Measurements from ENCODE around the gene LRRC8C.
"Not testable (repeated sequence)": the region's sequence is repeated elsewhere in the genome, so short reads cannot be mapped to it uniquely, and the experiment has no call there.

Gene LRRC8C

DNA sequence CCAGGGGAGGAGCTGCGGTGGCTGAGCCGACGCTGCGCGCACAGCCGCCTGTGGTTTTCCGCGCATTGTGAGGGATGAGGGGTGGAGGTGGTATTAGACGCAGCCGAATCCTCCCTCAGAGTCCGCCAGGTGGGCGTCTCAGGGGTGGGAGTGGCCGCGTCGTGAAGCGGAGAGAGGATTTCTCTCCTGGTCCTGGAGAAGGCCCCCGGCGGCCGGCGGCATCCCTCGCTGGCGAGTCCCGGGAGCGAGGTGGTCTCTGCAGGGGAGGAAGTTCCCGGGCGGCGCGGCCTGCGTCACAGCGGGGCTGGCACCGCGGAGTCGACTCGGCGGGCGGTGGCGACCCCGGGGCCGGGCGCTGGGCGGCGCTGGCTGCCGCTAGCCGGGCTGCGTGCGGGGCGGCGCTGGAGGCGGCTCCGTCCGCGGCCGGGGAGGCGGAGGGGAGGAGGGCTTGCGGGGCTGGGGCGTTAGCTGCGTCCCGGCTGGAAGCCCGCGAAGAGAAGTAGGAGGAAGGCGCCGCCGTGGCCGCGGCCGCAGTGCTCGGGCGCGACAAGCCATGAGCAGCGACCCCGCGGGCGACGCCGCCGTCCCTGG is at the start of gene LRRC8C:
LRRC8C (plus strand) TSS at position 464 of the 591 bp plus-strand sequence. CDS start 53,354 bp downstream, outside the sequence.
- peak; percentile 85 for DNase-seq (ENCODE audit: low read depth)

DNA sequence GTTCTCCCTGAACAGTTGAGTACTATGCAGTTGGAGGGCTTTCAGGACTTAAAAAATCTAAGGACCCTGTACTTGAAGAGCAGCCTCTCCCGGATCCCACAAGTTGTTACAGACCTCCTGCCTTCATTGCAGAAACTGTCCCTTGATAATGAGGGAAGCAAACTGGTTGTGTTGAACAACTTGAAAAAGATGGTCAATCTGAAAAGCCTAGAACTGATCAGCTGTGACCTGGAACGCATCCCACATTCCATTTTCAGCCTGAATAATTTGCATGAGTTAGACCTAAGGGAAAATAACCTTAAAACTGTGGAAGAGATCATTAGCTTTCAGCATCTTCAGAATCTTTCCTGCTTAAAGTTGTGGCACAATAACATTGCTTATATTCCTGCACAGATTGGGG is 48.7 kb upstream of the LRRC8C start:
- no peak for DNase-seq (ENCODE audit: low read depth)

- no peak for DNase-seq (ENCODE audit: low read depth)
Observed at GRCh38 chr1:89584781-89585180, 48.1 kb upstream of the LRRC8C start.

- no peak for DNase-seq (ENCODE audit: low read depth)
Observed at GRCh38 chr1:89587729-89588161, 45.2 kb upstream of the LRRC8C start.

- DNase-seq (ENCODE audit: low read depth) = no peak
Observed at GRCh38 chr1:89588480-89588879, 44.4 kb upstream of the LRRC8C start.

DNA sequence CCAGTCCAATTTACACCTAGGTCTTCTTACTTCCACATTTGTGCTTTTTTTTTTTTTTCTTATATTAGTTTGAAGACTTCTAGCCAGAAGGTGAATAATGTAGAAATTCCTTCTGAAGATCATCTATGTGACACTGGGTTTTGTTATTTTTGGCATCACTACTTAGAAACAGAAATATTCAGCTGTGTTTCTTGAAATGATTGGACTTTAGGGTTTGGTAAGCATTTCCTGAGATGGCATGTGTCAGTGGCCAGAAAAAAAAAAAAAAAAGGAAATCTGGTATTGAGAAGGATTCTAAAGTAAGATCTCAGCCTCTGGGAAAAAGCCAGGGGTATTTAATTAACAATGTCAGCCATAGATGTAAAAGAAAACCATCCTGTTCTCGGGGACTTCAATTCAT is 43.4 kb upstream of the LRRC8C start:
- no peak for DNase-seq (ENCODE audit: low read depth)

- DNase-seq (ENCODE audit: low read depth) = no peak
Observed at GRCh38 chr1:89590341-89591080, 42.4 kb upstream of the LRRC8C start.

GRCh38 chr1:89592861-89593302 is 40.0 kb upstream of the LRRC8C start:
- DNase-seq (ENCODE audit: low read depth) = not testable (repeated sequence)

DNA sequence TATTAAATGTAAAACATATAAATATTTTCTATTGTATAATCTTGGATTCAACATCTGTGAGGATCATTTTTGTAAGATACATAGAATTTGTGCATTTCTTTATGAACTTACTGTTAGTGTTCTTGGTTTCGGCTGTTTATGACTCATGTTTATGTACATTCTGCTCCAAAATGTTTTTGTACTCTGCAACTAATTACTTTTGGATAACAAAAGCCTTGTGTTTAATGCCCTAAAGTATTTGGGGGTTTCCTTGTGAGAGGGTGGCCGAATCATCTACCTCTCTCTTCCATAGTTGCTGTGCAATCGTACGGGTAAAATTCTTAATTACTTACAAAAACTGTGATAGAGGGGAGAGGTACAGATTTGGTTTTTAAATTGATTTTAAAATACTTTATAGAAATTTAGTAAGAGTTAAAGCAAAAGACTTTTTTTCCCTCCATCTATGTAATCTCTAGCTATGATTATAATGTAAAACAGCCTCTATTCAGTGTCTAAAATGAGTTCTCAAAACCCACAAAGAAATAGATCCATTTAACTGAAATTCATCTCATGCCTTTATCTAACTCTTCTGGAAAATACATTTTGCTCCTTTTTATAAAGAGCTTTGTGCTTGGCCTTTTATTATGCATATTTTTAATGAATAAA is 38.7 kb upstream of the LRRC8C start:
- no peak for DNase-seq (ENCODE audit: low read depth)

GRCh38 chr1:89596698-89597097 is 36.2 kb upstream of the LRRC8C start:
- DNase-seq (ENCODE audit: low read depth) = no peak

GRCh38 chr1:89598450-89599331 is 34.2 kb upstream of the LRRC8C start:
- no peak for DNase-seq (ENCODE audit: low read depth)

DNA sequence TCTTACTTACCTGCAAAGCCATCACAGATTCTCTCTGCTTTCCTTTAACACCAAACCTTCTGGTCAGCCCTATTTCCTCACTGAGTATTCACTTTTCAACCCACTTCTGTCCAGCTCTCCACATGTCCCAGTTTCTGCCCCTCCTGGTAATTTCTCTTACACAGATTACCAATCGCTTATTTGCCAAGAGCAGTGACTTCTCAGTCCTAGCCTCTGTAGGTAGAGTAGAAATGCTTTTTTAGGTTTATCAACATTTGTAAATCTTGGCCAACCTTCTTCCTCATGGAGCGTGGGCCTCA is 33.6 kb upstream of the LRRC8C start:
- no peak for DNase-seq (ENCODE audit: low read depth)

DNA sequence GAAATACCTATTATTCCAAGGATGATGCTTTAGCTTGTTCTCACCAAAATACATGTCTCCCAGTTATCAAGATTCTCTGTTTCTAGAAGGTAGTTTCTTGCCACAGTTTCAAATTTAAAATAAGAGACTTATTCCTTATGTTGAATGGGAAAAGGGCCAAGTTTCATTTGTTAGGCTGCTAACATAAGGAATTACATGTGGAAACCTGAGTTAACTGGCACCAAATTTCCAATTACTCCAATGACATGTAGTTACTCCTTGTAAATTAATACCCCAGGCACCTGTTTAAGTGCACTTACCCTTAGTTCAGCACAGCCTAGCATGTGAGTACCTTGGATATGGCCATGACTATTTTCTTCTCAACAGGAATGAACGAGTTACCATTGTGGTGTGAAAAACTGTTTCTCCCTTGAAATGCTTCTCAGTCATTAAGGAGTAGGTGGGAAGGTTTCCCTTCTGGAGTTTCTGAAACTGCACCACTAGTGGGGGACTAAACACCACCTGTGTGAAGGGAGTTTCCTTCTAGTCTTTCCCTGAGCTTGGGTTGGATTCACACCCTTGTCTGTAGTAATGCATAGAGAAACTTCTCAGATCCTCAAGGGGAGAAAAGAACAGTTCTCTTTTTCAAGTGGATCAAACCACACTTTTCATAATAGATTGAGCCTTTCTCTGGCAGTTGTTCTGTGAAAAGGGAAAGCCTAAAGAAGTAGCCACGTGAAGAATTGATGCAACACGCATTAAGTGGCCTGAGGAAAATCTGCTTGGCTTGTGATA is 32.3 kb upstream of the LRRC8C start:
- DNase-seq (ENCODE audit: low read depth) = no peak

DNA sequence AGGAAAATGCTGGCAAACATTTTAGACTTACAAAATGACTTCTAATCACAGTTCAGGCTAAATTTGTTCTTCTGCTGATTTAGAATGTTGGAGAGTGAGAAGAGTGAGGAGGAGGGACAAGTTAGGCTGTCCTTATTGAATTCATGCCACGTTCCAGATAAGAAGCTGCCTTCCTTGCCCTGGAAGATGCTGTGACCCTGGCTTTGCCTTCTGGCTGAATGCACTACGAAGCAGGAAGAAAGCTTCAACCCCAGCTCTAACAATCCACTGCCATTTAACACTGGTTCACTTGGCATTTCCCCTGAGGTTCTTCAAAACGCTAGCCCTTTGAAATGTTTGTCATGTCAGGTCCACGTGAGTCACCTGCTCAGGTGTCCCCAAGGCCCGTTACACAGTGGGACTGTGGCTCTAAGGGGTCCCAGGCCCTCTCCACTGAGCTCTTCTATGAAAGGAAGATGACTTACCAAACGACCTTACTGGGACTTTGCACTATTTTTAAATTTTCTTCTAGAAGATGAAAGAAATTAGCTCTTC is 30.0 kb upstream of the LRRC8C start:
- DNase-seq (ENCODE audit: low read depth) = no peak

DNA sequence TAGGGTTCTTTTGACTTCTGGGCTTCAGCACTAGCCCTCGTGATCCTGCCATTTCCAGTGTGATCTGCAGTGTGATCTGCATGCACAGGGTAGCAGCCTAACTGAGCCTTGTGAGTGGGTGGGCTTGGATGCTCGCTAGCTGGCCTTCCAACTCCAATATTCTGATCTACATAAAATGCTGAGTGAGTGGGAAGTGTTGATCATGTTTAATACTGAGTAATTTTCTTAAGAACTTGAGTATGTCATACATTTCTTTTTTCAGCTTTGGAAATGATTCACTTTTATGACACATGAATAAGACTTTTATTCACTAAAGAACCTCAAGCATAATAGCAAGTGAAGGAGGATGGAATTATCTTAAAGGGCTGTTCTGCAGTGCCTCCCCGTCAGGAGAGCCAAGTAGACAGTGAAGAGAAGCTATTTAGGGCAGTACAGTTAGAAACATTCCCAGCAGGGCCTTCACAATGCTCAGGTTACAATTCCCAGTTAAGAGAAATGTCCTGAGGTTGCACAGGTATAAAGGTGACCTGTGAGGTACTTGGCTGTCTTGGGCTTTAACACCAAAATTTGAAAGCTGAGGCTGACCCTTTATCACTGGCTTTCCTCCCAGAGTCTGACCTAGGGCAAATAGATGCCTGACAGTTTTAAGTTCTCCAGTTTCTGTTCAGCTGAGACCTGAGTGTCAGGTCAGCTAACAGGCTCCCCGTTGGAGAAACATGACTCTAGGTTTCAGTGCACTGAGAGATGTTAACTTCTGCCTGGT is 29.1 kb upstream of the LRRC8C start:
- peak; percentile 54 for DNase-seq (ENCODE audit: low read depth)

- DNase-seq (ENCODE audit: low read depth) = no peak
Observed at GRCh38 chr1:89604414-89604735, 28.5 kb upstream of the LRRC8C start.

- DNase-seq (ENCODE audit: low read depth) = no peak
Observed at GRCh38 chr1:89605692-89606091, 27.2 kb upstream of the LRRC8C start.

- DNase-seq (ENCODE audit: low read depth) = no peak
Observed at GRCh38 chr1:89606227-89606980, 26.5 kb upstream of the LRRC8C start.

- DNase-seq (ENCODE audit: low read depth) = no peak
Observed at GRCh38 chr1:89607156-89607555, 25.8 kb upstream of the LRRC8C start.
